ENCODE data around the gene MEF2D. TPM values are rescaled to one million over a fixed set of nuclear protein-coding genes. Genes with fewer than 3 reads are reported as not detected.
A peak's percentile ranks its signal among the peaks of the same experiment; 100 is the strongest.

Gene MEF2D
- total RNA-seq = 106 TPM

DNA sequence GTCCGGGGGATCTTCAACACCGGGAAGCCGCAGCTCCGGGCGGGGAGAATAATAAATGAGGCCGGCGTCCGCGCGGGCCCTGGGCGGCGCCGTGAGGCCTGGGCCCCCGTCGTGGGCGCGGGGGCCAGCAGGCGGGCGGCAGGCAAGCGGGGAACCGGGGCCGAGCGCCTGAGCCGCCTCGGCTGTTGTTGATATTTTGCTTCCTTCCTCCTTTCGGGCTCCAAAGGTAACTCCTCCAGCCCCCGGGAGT is at the start of gene MEF2D:
Gene MEF2D, minus strand, starts transcription at position 233 of the 250 bp plus-strand sequence. CDS start 17,483 bp downstream, outside the sequence.
- no peak for DNase-seq (ENCODE audit: low spot score in 2 of 2)
- H3K9me3 ChIP-seq = no peaks in the 10 kb centered on the region
- H3K27ac ChIP-seq = peak within 1 kb of the TSS; percentile 99 to 100
- peaks cover 0 to 5% of the 10 kb centered on the region in 2 donors for H3K36me3 ChIP-seq
- peaks cover 34 to 61% of the 10 kb centered on the region in 2 donors for H3K4me1 ChIP-seq
- no peaks in the 10 kb centered on the region for H3K27me3 ChIP-seq
- TF ChIP-seq, protein P1, sequence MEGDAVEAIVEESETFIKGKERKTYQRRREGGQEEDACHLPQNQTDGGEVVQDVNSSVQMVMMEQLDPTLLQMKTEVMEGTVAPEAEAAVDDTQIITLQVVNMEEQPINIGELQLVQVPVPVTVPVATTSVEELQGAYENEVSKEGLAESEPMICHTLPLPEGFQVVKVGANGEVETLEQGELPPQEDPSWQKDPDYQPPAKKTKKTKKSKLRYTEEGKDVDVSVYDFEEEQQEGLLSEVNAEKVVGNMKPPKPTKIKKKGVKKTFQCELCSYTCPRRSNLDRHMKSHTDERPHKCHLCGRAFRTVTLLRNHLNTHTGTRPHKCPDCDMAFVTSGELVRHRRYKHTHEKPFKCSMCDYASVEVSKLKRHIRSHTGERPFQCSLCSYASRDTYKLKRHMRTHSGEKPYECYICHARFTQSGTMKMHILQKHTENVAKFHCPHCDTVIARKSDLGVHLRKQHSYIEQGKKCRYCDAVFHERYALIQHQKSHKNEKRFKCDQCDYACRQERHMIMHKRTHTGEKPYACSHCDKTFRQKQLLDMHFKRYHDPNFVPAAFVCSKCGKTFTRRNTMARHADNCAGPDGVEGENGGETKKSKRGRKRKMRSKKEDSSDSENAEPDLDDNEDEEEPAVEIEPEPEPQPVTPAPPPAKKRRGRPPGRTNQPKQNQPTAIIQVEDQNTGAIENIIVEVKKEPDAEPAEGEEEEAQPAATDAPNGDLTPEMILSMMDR (IDR thresholded peaks at IDR 0.05) = peak in 1 of 3 experiments; percentile 3
- intact Hi-C loops (cut with DNase I) = loop anchor here (1.0 to 10.0 kb wide), 5 partner anchors 44 to 376 kb away; partner anchors contain the start of genes CCT3 and TSACC
- H3K4me3 ChIP-seq = peak within 1 kb of the TSS; percentile 86 to 100

- H3K27ac ChIP-seq = no peak overlapping the region
- TF ChIP-seq, protein P1 (IDR thresholded peaks at IDR 0.05) = no peak
- no peaks in the 10 kb centered on the region for H3K4me1 ChIP-seq
- H3K36me3 ChIP-seq = no peaks in the 10 kb centered on the region
- DNase-seq (ENCODE audit: low spot score in 2 of 2) = no peak
- intact Hi-C loops (cut with DNase I) = no loop called here
- no peak overlapping the region for H3K4me3 ChIP-seq
- H3K9me3 ChIP-seq = no peaks in the 10 kb centered on the region
- H3K27me3 ChIP-seq = no peaks in the 10 kb centered on the region
Observed at GRCh38 chr1:156550346-156550745, 49.8 kb upstream of the MEF2D start.

DNA sequence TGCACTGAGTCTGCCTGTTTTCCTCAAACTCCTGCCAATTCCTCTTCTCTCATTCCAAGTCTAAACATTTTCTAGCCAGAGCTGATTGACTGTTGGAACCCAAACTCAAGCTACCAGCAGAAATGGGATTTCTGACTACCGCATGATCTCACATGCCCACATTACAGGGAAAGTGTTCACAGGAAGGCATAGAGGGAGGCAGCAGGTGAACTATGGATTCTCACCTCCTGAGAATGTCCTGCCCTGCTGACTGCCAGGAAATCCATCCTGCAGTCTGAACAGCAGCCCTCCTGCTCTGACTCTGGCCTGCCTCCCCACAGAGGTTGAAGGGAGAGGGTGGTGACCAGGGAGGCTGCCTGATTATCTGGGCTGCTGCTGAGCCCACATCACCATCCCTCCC is 49.3 kb upstream of the MEF2D start:
- Histone ChIP-seq H3K9me3 (no peaks in the 10 kb centered on the region), H3K27ac (no peak overlapping the region), H3K4me1 (no peaks in the 10 kb centered on the region), H3K36me3 (no peaks in the 10 kb centered on the region), H3K4me3 (no peak overlapping the region), H3K27me3 (no peaks in the 10 kb centered on the region)
- DNase-seq (ENCODE audit: low spot score in 2 of 2) = no peak
- TF ChIP-seq, protein P1 (IDR thresholded peaks at IDR 0.05) = no peak
- intact Hi-C loops (cut with DNase I) = no loop called here

DNA sequence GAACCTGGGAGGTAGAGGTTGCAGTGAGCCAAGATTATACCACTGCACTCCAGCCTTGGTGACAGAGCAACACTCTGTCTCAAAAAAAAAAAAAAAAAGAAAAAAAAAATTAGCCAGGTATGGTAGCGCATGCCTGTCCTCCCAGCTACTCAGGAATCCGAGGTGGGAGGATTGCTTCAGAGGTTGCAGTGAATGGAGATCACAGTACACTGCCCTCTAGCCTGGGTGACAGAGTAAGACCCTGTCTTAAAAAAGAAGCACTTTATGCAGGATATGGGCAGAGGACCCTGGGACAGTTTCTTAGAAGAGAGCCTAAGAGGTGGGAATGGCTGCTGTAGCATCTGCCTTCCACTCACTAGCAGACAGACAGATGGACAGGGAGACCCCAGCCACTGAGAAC is 48.8 kb upstream of the MEF2D start:
- TF ChIP-seq, protein P1 (IDR thresholded peaks at IDR 0.05) = no peak

GRCh38 chr1:156547982-156548381 is 47.4 kb upstream of the MEF2D start:
- no peaks in the 10 kb centered on the region for H3K4me1 ChIP-seq
- no peak overlapping the region for H3K4me3 ChIP-seq
- no peaks in the 10 kb centered on the region for H3K27me3 ChIP-seq
- intact Hi-C loops (cut with DNase I) = no loop called here
- H3K36me3 ChIP-seq = no peaks in the 10 kb centered on the region
- DNase-seq (ENCODE audit: low spot score in 2 of 2) = no peak
- no peak overlapping the region for H3K27ac ChIP-seq
- no peaks in the 10 kb centered on the region for H3K9me3 ChIP-seq
- TF ChIP-seq, protein P1 (IDR thresholded peaks at IDR 0.05) = no peak

More for the DNA sequence above, 48.8 kb upstream of the MEF2D start:
- no peak for DNase-seq (ENCODE audit: low spot score in 2 of 2)
- H3K27ac ChIP-seq = no peak overlapping the region
- H3K9me3 ChIP-seq = no peaks in the 10 kb centered on the region
- H3K36me3 ChIP-seq = no peaks in the 10 kb centered on the region
- intact Hi-C loops (cut with DNase I) = no loop called here
- H3K27me3 ChIP-seq = no peaks in the 10 kb centered on the region
- H3K4me3 ChIP-seq = no peak overlapping the region
- H3K4me1 ChIP-seq = no peaks in the 10 kb centered on the region

GRCh38 chr1:156547434-156547833 is 46.9 kb upstream of the MEF2D start:
- Histone ChIP-seq H3K27ac (no peak overlapping the region), H3K4me3 (no peak overlapping the region), H3K36me3 (no peaks in the 10 kb centered on the region), H3K27me3 (no peaks in the 10 kb centered on the region), H3K4me1 (no peaks in the 10 kb centered on the region), H3K9me3 (no peaks in the 10 kb centered on the region)
- TF ChIP-seq, protein P1 (IDR thresholded peaks at IDR 0.05) = no peak
- intact Hi-C loops (cut with DNase I) = no loop called here
- no peak for DNase-seq (ENCODE audit: low spot score in 2 of 2)
